Activated naive CD8-positive, alpha-beta T cell treated with anti-CD3 and anti-CD28 coated beads, Interleukin-2, amount 10 ng/mL, durations not matched to agents 7 days and 5 days (primary cell): ENCODE results near the gene SLC34A1. TPM values are rescaled to one million over a fixed set of nuclear protein-coding genes. Genes with fewer than 3 reads are reported as not detected.
"Not testable (repeated sequence)": the region's sequence is repeated elsewhere in the genome, so short reads cannot be mapped to it uniquely, and the experiment has no call there.

Source experiments
- ATAC-seq: fragments of 150-1000 bp; cut with Tn5 transposase; one replicate; pipeline ENCODE4 v1.10.0; 2021; ENCODE audit warnings: low read depth, moderate library complexity
- POLR2A ChIA-PET: fragments of 350-600 bp; sonication (Branson Sonifier 250); formaldehyde crosslinking; loops from one replicate; lab custom pipeline; 2021; ENCODE audit warnings: antibody characterized with exemption; lab: Charles Lee
- DNase-seq: peaks from one replicate; pipeline ENCODE4 v3.0.0; 2021
- H3K27ac Mint-ChIP-seq: one replicate; pipeline ENCODE4 v1.8.0; 2022; ENCODE audit warnings: mild to moderate bottlenecking, mixed read lengths
- H3K27me3 Mint-ChIP-seq: one replicate; pipeline ENCODE4 v1.8.0; 2022; ENCODE audit warnings: mild to moderate bottlenecking, moderate library complexity, mixed read lengths
- H3K36me3 Mint-ChIP-seq: one replicate; pipeline ENCODE4 v1.8.0; 2021; ENCODE audit warnings: mild to moderate bottlenecking, mixed read lengths
- H3K4me1 Mint-ChIP-seq: one replicate; pipeline ENCODE4 v1.8.0; 2021; ENCODE audit warnings: mixed read lengths
- H3K4me3 Mint-ChIP-seq: one replicate; pipeline ENCODE4 v1.8.0; 2022; ENCODE audit warnings: mild to moderate bottlenecking, moderate library complexity, mixed read lengths
- H3K9me3 Mint-ChIP-seq: one replicate; pipeline ENCODE4 v1.8.0; 2021; ENCODE audit warnings: mixed read lengths
- total RNA-seq, 2 experiments: library from RNA; stranded (reverse); gene quantifications; one replicate each; pipeline ENCODE4 v1.2.3, GENCODE V29; 2021

SLC34A1 gene
- total RNA-seq, 2 experiments from 2014 or later: 1.9 to 2.1 TPM

DNA sequence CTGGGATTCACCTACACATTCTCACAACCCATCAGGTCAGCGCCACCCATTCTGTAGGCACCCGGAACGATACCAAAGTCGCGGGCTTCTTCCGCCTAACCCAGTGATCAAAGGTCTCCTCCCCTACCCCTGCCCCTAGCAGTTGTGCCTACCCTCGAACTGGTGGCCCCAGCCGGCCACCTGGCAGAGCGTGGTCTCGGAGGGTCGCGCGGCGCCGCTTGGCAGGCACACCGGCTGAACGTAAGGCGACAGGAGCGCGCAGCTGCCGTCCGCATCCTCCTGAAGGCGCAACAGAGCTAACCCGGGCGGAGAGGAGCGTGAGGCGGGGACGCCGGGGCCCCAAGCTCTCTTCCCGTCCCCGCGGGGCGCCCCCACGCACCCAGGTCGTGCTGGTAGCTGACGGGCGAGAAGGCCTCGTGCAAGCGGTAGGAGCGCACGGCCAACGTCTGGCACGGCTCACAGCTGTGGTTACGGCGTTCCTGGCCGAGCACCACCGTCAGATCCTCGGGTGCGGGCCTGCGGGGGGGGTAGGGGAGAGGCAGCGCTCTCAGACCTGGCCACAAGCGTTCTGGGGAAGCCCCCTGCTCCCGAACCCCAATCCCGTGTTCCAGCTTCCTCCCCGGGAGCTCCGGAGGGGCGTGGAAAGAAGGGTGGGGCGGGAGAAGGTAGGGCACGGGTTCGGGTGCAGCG is 19.0 kb downstream of the SLC34A1 start:
- Mint-ChIP-seq H3K27ac (no peak overlapping the region), H3K9me3 (no peaks in the 10 kb centered on the region), H3K4me1 (peaks cover 37% of the 10 kb centered on the region), H3K4me3 (peak overlapping the region; percentile 84), H3K36me3 (no peaks in the 10 kb centered on the region), H3K27me3 (peaks cover 27% of the 10 kb centered on the region)
- no peak for DNase-seq
- peak; percentile 29 for ATAC-seq
- POLR2A ChIA-PET: interaction anchor here (0.8 to 5.5 kb wide), 12 partner anchors 13 to 98 kb away, joined by 3 to 145 read pairs (median 12); partner anchors contain the start of genes GRK6, PDLIM7, PRR7 and RGS14

- Mint-ChIP-seq H3K27ac (peak overlapping the region; percentile 74), H3K36me3 (no peaks in the 10 kb centered on the region), H3K4me1 (peaks cover 35% of the 10 kb centered on the region), H3K9me3 (no peaks in the 10 kb centered on the region), H3K4me3 (peak overlapping the region; percentile 84), H3K27me3 (peaks cover 22% of the 10 kb centered on the region)
- DNase-seq (peak; percentile 89), ATAC-seq (peak; percentile 83)
- POLR2A ChIA-PET: interaction anchor here (1.0 to 5.5 kb wide), 15 partner anchors 13 to 97 kb away, joined by 3 to 145 read pairs (median 8); partner anchors contain the start of genes GRK6, PDLIM7, PRR7 and RGS14
Observed at GRCh38 chr5:177403792-177404640, 19.8 kb downstream of the SLC34A1 start.

- H3K4me3 Mint-ChIP-seq: peak overlapping the region; percentile 84
- H3K9me3 Mint-ChIP-seq: no peaks in the 10 kb centered on the region
- H3K27ac Mint-ChIP-seq: peak overlapping the region; percentile 76
- peaks cover 35% of the 10 kb centered on the region for H3K4me1 Mint-ChIP-seq
- ATAC-seq (no peak), DNase-seq (no peak)
- peaks cover 22% of the 10 kb centered on the region for H3K27me3 Mint-ChIP-seq
- no peaks in the 10 kb centered on the region for H3K36me3 Mint-ChIP-seq
- POLR2A ChIA-PET: interaction anchor here (0.5 to 5.5 kb wide), 14 partner anchors 14 to 93 kb away, joined by 3 to 145 read pairs (median 8); partner anchors contain the start of genes GRK6, PDLIM7, PRR7 and RGS14
Observed at GRCh38 chr5:177404641-177405179, 20.5 kb downstream of the SLC34A1 start.

DNA sequence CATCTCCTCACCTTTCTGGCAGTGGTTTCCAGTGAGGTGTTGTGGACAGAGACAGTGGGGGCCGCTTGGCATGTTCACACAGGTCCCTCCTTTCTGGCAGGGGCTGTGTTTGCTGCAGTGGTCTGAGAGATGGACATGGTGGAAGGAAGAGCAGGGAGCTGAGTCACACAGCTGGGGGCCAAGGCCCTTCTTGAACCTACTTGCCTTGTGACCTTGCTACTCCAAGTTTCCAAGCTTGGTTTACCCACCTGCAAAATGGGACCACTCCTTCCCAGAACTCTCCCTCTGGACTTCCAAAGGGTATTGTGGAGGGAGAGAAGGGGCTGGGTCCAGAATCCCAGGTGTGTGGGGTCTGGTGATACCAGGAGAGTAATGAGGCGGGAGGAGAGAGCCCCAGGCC is 21.1 kb downstream of the SLC34A1 start:
- H3K27ac Mint-ChIP-seq: peak overlapping the region; percentile 76
- DNase-seq (no peak), ATAC-seq (no peak)
- H3K4me3 Mint-ChIP-seq: peak overlapping the region; percentile 84
- H3K9me3 Mint-ChIP-seq: no peaks in the 10 kb centered on the region
- H3K4me1 Mint-ChIP-seq: peaks cover 35% of the 10 kb centered on the region
- peaks cover 22% of the 10 kb centered on the region for H3K27me3 Mint-ChIP-seq
- no peaks in the 10 kb centered on the region for H3K36me3 Mint-ChIP-seq
- POLR2A ChIA-PET: interaction anchor here (0.5 to 5.5 kb wide), 8 partner anchors 16 to 92 kb away, joined by 3 to 145 read pairs (median 12); partner anchors contain the start of genes GRK6, PDLIM7 and PRR7

- Mint-ChIP-seq H3K36me3 (peaks cover 3% of the 10 kb centered on the region), H3K4me3 (peak overlapping the region; percentile 35), H3K9me3 (no peaks in the 10 kb centered on the region), H3K4me1 (peaks cover 40% of the 10 kb centered on the region), H3K27ac (no peak overlapping the region), H3K27me3 (peaks cover 22% of the 10 kb centered on the region)
- ATAC-seq (no peak), DNase-seq (peak; percentile 48)
- POLR2A ChIA-PET: interaction anchor here (2.7 to 5.5 kb wide), 4 partner anchors 24 to 49 kb away, joined by 19 to 145 read pairs (median 116); partner anchors contain the start of genes GRK6 and PRR7
Observed at GRCh38 chr5:177405805-177406204, 21.6 kb downstream of the SLC34A1 start.

GRCh38 chr5:177409043-177409801 is 25.0 kb downstream of the SLC34A1 start, which contains the start of gene F12:
F12 (minus strand) TSS chr5:177409564; CDS start chr5:177409527, 37 bp downstream.
- ATAC-seq (no peak), DNase-seq (no peak)
- Mint-ChIP-seq H3K9me3 (no peaks in the 10 kb centered on the region), H3K4me1 (peaks cover 40% of the 10 kb centered on the region), H3K4me3 (peak within 1 kb of the TSS; percentile 2), H3K36me3 (peaks cover 3% of the 10 kb centered on the region), H3K27me3 (peaks cover 1% of the 10 kb centered on the region), H3K27ac (peak within 1 kb of the TSS; percentile 65)
- POLR2A ChIA-PET: interaction anchor here (0.6 to 4.6 kb wide), 5 partner anchors 18 to 270 kb away, joined by 3 to 30 read pairs (median 3); partner anchors contain the start of genes GRK6 and PRR7

DNA sequence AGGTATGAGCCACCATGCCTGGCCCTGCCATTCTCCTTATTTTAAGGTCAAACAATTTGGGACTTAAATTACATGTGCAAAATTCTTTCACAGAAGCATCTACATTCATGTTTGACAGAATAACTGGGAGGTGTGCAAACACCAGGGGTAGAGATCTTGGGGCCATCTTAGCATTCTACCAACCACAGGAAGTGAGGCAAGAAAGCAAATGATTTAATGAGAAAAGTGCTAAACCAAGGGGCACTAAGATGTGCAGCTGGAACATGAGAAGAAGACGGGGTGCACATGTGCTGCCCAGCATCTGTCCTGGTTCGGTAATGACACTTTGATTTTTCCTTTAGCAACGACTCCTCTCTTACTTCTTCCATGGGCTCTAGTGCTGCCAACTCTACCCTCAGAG is 26.3 kb downstream of the SLC34A1 start:
- no peaks in the 10 kb centered on the region for H3K27me3 Mint-ChIP-seq
- peaks cover 34% of the 10 kb centered on the region for H3K4me1 Mint-ChIP-seq
- peak overlapping the region; percentile 65 for H3K27ac Mint-ChIP-seq
- DNase-seq (no peak), ATAC-seq (peak; percentile 50)
- H3K4me3 Mint-ChIP-seq: peak overlapping the region; percentile 2
- H3K36me3 Mint-ChIP-seq: peaks cover 3% of the 10 kb centered on the region
- POLR2A ChIA-PET: interaction anchor here (0.9 to 4.6 kb wide), 3 partner anchors 17 to 34 kb away, joined by 6 to 30 read pairs (median 6); partner anchors contain the start of gene GRK6
- H3K9me3 Mint-ChIP-seq: no peaks in the 10 kb centered on the region

- DNase-seq (no peak), ATAC-seq (no peak)
- Mint-ChIP-seq H3K27ac (peak overlapping the region; percentile 79), H3K27me3 (no peaks in the 10 kb centered on the region), H3K36me3 (peaks cover 3% of the 10 kb centered on the region), H3K4me1 (peaks cover 24% of the 10 kb centered on the region), H3K9me3 (no peaks in the 10 kb centered on the region), H3K4me3 (peak overlapping the region; percentile 15)
- POLR2A ChIA-PET: interaction anchor here (4.9 kb wide), 1 partner anchor 14 kb away, joined by 34 read pairs; the partner anchor contains the start of gene GRK6
Observed at GRCh38 chr5:177412603-177413233, 28.5 kb downstream of the SLC34A1 start.

GRCh38 chr5:177414481-177414880 is 30.2 kb downstream of the SLC34A1 start:
- H3K36me3 Mint-ChIP-seq: peaks cover 3% of the 10 kb centered on the region
- H3K27me3 Mint-ChIP-seq: no peaks in the 10 kb centered on the region
- peaks cover 24% of the 10 kb centered on the region for H3K4me1 Mint-ChIP-seq
- POLR2A ChIA-PET: interaction anchor here (1.0 to 4.9 kb wide), 3 partner anchors 12 to 32 kb away, joined by 4 to 34 read pairs (median 7); partner anchors contain the start of genes GRK6 and PRR7
- H3K27ac Mint-ChIP-seq: no peak overlapping the region
- H3K9me3 Mint-ChIP-seq: no peaks in the 10 kb centered on the region
- DNase-seq: no peak
- no peak overlapping the region for H3K4me3 Mint-ChIP-seq
- no peak for ATAC-seq

DNA sequence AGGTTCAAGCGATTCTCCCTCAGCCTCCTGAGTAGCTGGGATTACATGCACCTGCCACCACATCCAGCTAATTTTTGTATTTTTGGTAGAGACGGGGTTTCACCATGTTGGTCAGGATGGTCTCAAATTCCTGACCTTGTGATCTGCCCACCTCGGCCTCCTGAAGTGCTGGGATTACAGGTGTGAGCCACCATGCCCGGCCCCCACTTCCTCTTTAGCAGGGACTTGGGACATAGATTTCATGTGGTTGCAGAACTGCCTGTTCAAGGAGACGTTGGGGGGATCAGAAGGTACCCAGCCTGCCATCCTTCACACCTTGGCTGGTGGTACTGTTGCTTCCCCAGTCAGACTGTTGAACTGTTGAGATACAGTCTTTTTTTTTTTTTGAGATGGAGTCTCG is 32.8 kb downstream of the SLC34A1 start:
- H3K27ac Mint-ChIP-seq, H3K9me3 Mint-ChIP-seq, H3K4me3 Mint-ChIP-seq, H3K27me3 Mint-ChIP-seq, H3K36me3 Mint-ChIP-seq, DNase-seq, ATAC-seq: not testable (repeated sequence)
- POLR2A ChIA-PET: interaction anchor here (0.8 to 4.9 kb wide), 3 partner anchors 9 to 14 kb away, joined by 3 to 34 read pairs (median 9); partner anchors contain the start of gene GRK6
- peaks cover 17% of the 10 kb centered on the region for H3K4me1 Mint-ChIP-seq

DNA sequence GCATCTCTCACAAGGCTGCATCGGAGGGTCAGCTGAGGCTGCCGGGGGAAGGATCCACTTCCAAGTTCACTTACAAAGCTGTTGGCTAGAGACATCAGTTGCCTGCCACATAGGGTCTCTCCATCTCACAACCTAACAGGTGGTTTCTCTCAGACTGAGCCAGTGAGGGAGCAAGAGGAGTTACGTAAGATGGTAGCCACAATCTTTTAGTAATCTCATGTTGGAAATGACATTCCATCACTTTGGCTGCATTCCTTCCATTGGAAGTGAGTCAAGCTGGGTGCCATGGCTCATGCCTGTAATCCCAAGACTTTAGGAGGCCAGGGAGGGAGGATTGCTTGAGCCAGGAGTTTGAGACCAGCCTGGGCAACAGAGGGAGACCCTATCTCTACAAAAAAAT is 34.8 kb downstream of the SLC34A1 start:
- peaks cover 9% of the 10 kb centered on the region for H3K4me1 Mint-ChIP-seq
- H3K9me3 Mint-ChIP-seq: no peaks in the 10 kb centered on the region
- ATAC-seq (no peak), DNase-seq (no peak)
- no peak overlapping the region for H3K27ac Mint-ChIP-seq
- no peaks in the 10 kb centered on the region for H3K27me3 Mint-ChIP-seq
- H3K4me3 Mint-ChIP-seq: no peak overlapping the region
- no peaks in the 10 kb centered on the region for H3K36me3 Mint-ChIP-seq
- POLR2A ChIA-PET: no interaction called here
